ENCODE measurements around the gene TNFAIP8L2.

- TF ChIP-seq CTCF (IDR thresholded peaks at IDR 0.05) (no peak), EZH2 (IDR thresholded peaks at IDR 0.05) (no peak)
Measured at GRCh38 chr1:151156515-151156819, at the start of gene TNFAIP8L2.

Measured in neural progenitor cell (in vitro differentiated cells).